Spleen (tissue), 7 donors: ENCODE measurements around the gene SRF.

Experiments
- CTCF ChIP-seq, 11 experiments: fragments of 200-600 bp in 7 of 11; fragments of 450-650 bp in 4 of 11; sonication (generic) in 4 of 11; IDR thresholded peaks in 8 of 11; conservative IDR thresholded peaks in 3 of 11; 1 replicate in 7 of 11; 2 replicates in 4 of 11; pipeline versions ENCODE4 v1.4.0 to v1.8.0; 2016 to 2021; ENCODE audit warnings: antibody characterized with exemption in 11 of 11, inconsistent platforms in 4 of 11, mild to moderate bottlenecking in 1 of 11
- POLR2A ChIP-seq, 3 donors: fragments of 450-650 bp; IDR thresholded peaks; one replicate each; pipeline ENCODE4 v1.5.1; 2017; ENCODE audit warnings: antibody characterized with exemption in 3 of 3, mild to moderate bottlenecking in 1 of 3
- donor health status: DM: no; HTN: no; CAD: no; lungs with moderate emphysema.
- donor health status: DM: no; HTN: no; CAD: no.
- donor health status: DM: no; HTN: no; CAD: no.

- TF ChIP-seq CTCF (IDR thresholded peaks at IDR 0.05 in 8 of 11, conservative IDR thresholded peaks at IDR 0.05 in 3 of 11) (no peak), POLR2A (IDR thresholded peaks at IDR 0.05) (no peak)
These were observed 17.4 kb downstream of the SRF start for GRCh38 chr6:43188426-43188825.
